GM18519 (cell line): ENCODE measurements around the gene GPR132.

Experiments used
- ATAC-seq: cut with Tn5 transposase; IDR thresholded peaks from one replicate; pipeline ENCODE4 v1.9.1; 2021; ENCODE audit warnings: mild to moderate bottlenecking, moderate library complexity; ENCODE audit not compliant: unreplicated experiment, low FRiP score

The GPR132 gene

GRCh38 chr14:105006831-105007592 lies 58.2 kb downstream of the GPR132 start:
- no peak for ATAC-seq

GRCh38 chr14:105005929-105006830 lies 59.0 kb downstream of the GPR132 start:
- no peak for ATAC-seq

GRCh38 chr14:105005329-105005928 lies 59.8 kb downstream of the GPR132 start:
- ATAC-seq: no peak
